ENCODE results near the gene GDF7.

The GDF7 gene

GRCh38 chr2:20646446-20646845 is 20.5 kb upstream of the GDF7 start:
- DNase-seq = no peak

- DNase-seq = no peak
These were observed 19.7 kb upstream of the GDF7 start for GRCh38 chr2:20647211-20647610.

GRCh38 chr2:20647738-20648137 is 19.2 kb upstream of the GDF7 start:
- no peak for DNase-seq

- DNase-seq = no peak
These were observed 18.7 kb upstream of the GDF7 start for GRCh38 chr2:20648206-20648605.

GRCh38 chr2:20648831-20649230 is 18.1 kb upstream of the GDF7 start:
- DNase-seq = no peak

GRCh38 chr2:20649576-20649975 is 17.4 kb upstream of the GDF7 start:
- no peak for DNase-seq

- DNase-seq = no peak
These were observed 17.0 kb upstream of the GDF7 start for GRCh38 chr2:20649976-20650375.

- peak; percentile 37 for DNase-seq
These were observed 16.5 kb upstream of the GDF7 start for GRCh38 chr2:20650393-20650876.

- DNase-seq = peak; percentile 91
These were observed 15.8 kb upstream of the GDF7 start, which contains the start of gene HS1BP3 for GRCh38 chr2:20650877-20651730. HS1BP3 (minus strand) TSS chr2:20651098; CDS start chr2:20651063, 35 bp downstream.

- DNase-seq = no peak
These were observed 15.2 kb upstream of the GDF7 start for GRCh38 chr2:20651731-20652099.

GRCh38 chr2:20652141-20652540 is 14.8 kb upstream of the GDF7 start:
- no peak for DNase-seq

GRCh38 chr2:20652673-20653575 is 14.0 kb upstream of the GDF7 start:
- DNase-seq = no peak

GRCh38 chr2:20653695-20654534 is 13.0 kb upstream of the GDF7 start:
- no peak for DNase-seq

GRCh38 chr2:20654535-20654813 is 12.5 kb upstream of the GDF7 start:
- DNase-seq = no peak

- no peak for DNase-seq
These were observed 10.4 kb upstream of the GDF7 start for GRCh38 chr2:20656561-20656960.

GRCh38 chr2:20657522-20658235 is 9.3 kb upstream of the GDF7 start:
- DNase-seq = no peak

- no peak for DNase-seq
These were observed 6.2 kb upstream of the GDF7 start for GRCh38 chr2:20660506-20661420.

- DNase-seq = peak; percentile 71
These were observed 5.3 kb upstream of the GDF7 start for GRCh38 chr2:20661421-20662307.

- DNase-seq = no peak
These were observed 4.5 kb upstream of the GDF7 start for GRCh38 chr2:20662308-20662937.
